Measurements from ENCODE around the gene ST3GAL4.

DNA sequence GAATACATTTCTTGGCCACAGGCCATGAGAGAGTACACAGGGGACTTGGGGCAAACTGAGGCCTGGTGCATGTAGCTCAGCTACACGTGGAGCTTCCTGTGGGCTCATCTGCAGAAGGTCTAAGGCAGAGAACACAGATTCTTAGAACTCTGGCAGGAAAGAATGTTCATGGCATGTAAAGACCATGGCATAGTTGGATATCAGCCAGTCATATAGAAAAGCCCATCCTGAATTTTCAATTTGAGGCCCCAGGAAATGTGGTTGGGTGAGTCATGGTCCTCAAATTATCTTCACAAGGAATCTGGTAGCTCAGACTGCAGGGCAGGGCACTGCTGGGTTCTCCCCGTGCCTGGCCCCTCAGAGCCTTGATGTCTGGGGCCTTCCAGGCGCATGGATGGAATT lies 13.7 kb upstream of the ST3GAL4 start:
- TF ChIP-seq CTCF (IDR thresholded peaks at IDR 0.05) (no peak), POLR2A (IDR thresholded peaks at IDR 0.05) (no peak), POLR2AphosphoS5 (IDR thresholded peaks at IDR 0.05; ENCODE audit: insufficient read depth in 1 of 2, low read depth in 1 of 2) (no peak)
